Uterus (tissue), 4 donors: ENCODE data around the gene PTGDS. TPM values are rescaled to one million over a fixed set of nuclear protein-coding genes. Genes with fewer than 3 reads are reported as not detected.

Source experiments
- DNase-seq, 2 donors: peaks; one replicate each; pipeline ENCODE4 v3.0.0-alpha.2; 2019 to 2020
- H3K27ac ChIP-seq, 2 donors: fragments of 200-600 bp; sonication (generic); 1 replicate in 1 of 2; 2 replicates in 1 of 2; pipeline ENCODE4 v1.5.1; 2016 to 2018
- H3K27me3 ChIP-seq, 2 donors: fragments of 200-600 bp; sonication (generic); one replicate each; pipeline ENCODE4 v1.5.1; 2018 to 2019; ENCODE audit warnings: control low read depth in 1 of 2
- H3K36me3 ChIP-seq, 2 donors: fragments of 200-600 bp; sonication (generic); one replicate each; pipeline ENCODE4 v1.5.1; 2019; ENCODE audit warnings: control low read depth in 1 of 2
- H3K4me1 ChIP-seq, 2 donors: fragments of 200-600 bp; sonication (generic); one replicate each; pipeline ENCODE4 v1.5.1; 2018 to 2019; ENCODE audit warnings: control low read depth in 1 of 2
- H3K4me3 ChIP-seq, 2 donors: fragments of 200-600 bp; sonication (generic); 1 replicate in 1 of 2; 2 replicates in 1 of 2; pipeline ENCODE4 v1.5.1; 2018 to 2019; ENCODE audit warnings: mild to moderate bottlenecking in 1 of 2
- H3K9me3 ChIP-seq, 2 donors: fragments of 200-600 bp; sonication (generic); one replicate each; pipeline ENCODE4 v1.5.1; 2019; ENCODE audit warnings: control low read depth in 1 of 2
- CTCF ChIP-seq, 4 experiments: fragments of 200-600 bp in 2 of 4; fragments of 450-650 bp in 2 of 4; sonication (generic) in 2 of 4; IDR thresholded peaks; one replicate each; pipeline ENCODE4 v1.5.1; 2016 to 2019; ENCODE audit warnings: antibody characterized with exemption in 4 of 4, mild to moderate bottlenecking in 2 of 4, moderate library complexity in 1 of 4
- POLR2A ChIP-seq, 2 donors: fragments of 450-650 bp; IDR thresholded peaks; one replicate each; pipeline ENCODE4 v1.6.1; 2016; ENCODE audit warnings: antibody characterized with exemption in 2 of 2, mild to moderate bottlenecking in 1 of 2, moderate library complexity in 1 of 2
- intact Hi-C: fragments of 100-400 bp; cut with DNase I; formaldehyde crosslinking; loops from one replicate; pipeline ENCODE4 v1.15.1; 2023; ENCODE audit warnings: low total_unique reads
- total RNA-seq, 4 donors: library from RNA; depleted of rRNA in 3 of 4; stranded (reverse); fragments of >200 nt in 3 of 4; gene quantifications; one replicate each; pipeline versions ENCODE4 v1.1.0 to v1.2.4, GENCODE V29; 2014 to 2023
- donor health status: DM: yes; HTN: yes; CAD: no.

PTGDS gene
- total RNA-seq, 4 donors from 2014 or later: 13.5 to 116 (median 58.8) TPM

GRCh38 chr9:136940526-136941230, 36.6 kb upstream of the PTGDS start:
- intact Hi-C loops: no loop called here
- no peak overlapping the region for H3K27ac ChIP-seq
- H3K27me3 ChIP-seq: no peaks in the 10 kb centered on the region
- peak in 1 of 2 donors; percentile 13 for DNase-seq
- H3K9me3 ChIP-seq: no peaks in the 10 kb centered on the region
- TF ChIP-seq POLR2A (IDR thresholded peaks at IDR 0.05) (no peak), CTCF (IDR thresholded peaks at IDR 0.05) (no peak)
- no peak overlapping the region for H3K4me3 ChIP-seq
- H3K4me1 ChIP-seq: peaks cover 0 to 9% of the 10 kb centered on the region in 2 donors
- H3K36me3 ChIP-seq: no peaks in the 10 kb centered on the region

GRCh38 chr9:136941231-136942111, 35.8 kb upstream of the PTGDS start:
- peak in 1 of 2 donors; percentile 16 for DNase-seq
- intact Hi-C loops: no loop called here
- peaks cover 0 to 9% of the 10 kb centered on the region in 2 donors for H3K4me1 ChIP-seq
- H3K36me3 ChIP-seq: no peaks in the 10 kb centered on the region
- no peaks in the 10 kb centered on the region for H3K9me3 ChIP-seq
- no peak overlapping the region for H3K27ac ChIP-seq
- no peak overlapping the region for H3K4me3 ChIP-seq
- TF ChIP-seq CTCF (IDR thresholded peaks at IDR 0.05): no peak
- no peak for TF ChIP-seq POLR2A (IDR thresholded peaks at IDR 0.05)
- no peaks in the 10 kb centered on the region for H3K27me3 ChIP-seq

- Histone ChIP-seq H3K4me3 (no peak overlapping the region), H3K9me3 (no peaks in the 10 kb centered on the region), H3K4me1 (peaks cover 0 to 9% of the 10 kb centered on the region in 2 donors), H3K27ac (no peak overlapping the region), H3K27me3 (no peaks in the 10 kb centered on the region), H3K36me3 (no peaks in the 10 kb centered on the region)
- DNase-seq: peak in 1 of 2 donors; percentile 19
- intact Hi-C loops: no loop called here
- TF ChIP-seq POLR2A (IDR thresholded peaks at IDR 0.05): no peak
- no peak for TF ChIP-seq CTCF (IDR thresholded peaks at IDR 0.05)
Observed at GRCh38 chr9:136942112-136942880, 35.0 kb upstream of the PTGDS start.

- TF ChIP-seq POLR2A (IDR thresholded peaks at IDR 0.05) (no peak), CTCF (IDR thresholded peaks at IDR 0.05) (no peak)
- intact Hi-C loops: no loop called here
- H3K9me3 ChIP-seq: no peaks in the 10 kb centered on the region
- no peaks in the 10 kb centered on the region for H3K36me3 ChIP-seq
- DNase-seq: peak in 1 of 2 donors; percentile 18
- peaks cover 0 to 9% of the 10 kb centered on the region in 2 donors for H3K4me1 ChIP-seq
- H3K4me3 ChIP-seq: peak overlapping the region in 1 of 2 donors; percentile 84
- no peaks in the 10 kb centered on the region for H3K27me3 ChIP-seq
- no peak overlapping the region for H3K27ac ChIP-seq
Observed at GRCh38 chr9:136942881-136943230, 34.4 kb upstream of the PTGDS start.
